ENCODE measurements around the gene OAF.

DNA sequence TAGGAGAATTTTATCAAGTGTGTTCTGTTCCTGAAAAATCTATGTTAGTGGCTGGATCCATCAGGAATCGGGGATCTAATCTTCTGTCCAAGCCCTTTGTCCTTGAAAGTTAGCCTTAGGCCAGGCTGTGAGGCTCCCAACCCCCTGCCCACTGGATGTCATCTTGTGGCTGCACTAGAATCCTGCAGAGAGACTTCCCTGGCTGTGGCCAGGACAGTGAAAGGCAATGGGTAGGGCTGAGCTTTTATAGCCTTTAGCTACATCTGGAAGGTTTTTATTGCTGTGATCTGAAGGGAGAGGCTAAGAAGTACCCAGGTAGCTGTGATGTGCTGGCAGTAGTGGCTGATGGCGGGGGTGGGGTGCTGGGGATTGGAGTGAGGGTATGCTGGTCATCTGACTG, 2.1 kb downstream of the OAF start:
- TF ChIP-seq ZFP36 (IDR thresholded peaks at IDR 0.05; ENCODE audit: low read depth, low read length, partially characterized antibody) (no peak), POLR2AphosphoS5 (IDR thresholded peaks at IDR 0.05; ENCODE audit: control insufficient read depth, insufficient read depth, low read depth, low read length) (no peak)
- TF ChIP-seq, protein P1, sequence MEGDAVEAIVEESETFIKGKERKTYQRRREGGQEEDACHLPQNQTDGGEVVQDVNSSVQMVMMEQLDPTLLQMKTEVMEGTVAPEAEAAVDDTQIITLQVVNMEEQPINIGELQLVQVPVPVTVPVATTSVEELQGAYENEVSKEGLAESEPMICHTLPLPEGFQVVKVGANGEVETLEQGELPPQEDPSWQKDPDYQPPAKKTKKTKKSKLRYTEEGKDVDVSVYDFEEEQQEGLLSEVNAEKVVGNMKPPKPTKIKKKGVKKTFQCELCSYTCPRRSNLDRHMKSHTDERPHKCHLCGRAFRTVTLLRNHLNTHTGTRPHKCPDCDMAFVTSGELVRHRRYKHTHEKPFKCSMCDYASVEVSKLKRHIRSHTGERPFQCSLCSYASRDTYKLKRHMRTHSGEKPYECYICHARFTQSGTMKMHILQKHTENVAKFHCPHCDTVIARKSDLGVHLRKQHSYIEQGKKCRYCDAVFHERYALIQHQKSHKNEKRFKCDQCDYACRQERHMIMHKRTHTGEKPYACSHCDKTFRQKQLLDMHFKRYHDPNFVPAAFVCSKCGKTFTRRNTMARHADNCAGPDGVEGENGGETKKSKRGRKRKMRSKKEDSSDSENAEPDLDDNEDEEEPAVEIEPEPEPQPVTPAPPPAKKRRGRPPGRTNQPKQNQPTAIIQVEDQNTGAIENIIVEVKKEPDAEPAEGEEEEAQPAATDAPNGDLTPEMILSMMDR (IDR thresholded peaks at IDR 0.05 in 2 of 3, conservative IDR thresholded peaks at IDR 0.05 in 1 of 3; ENCODE audit: insufficient read depth in 2 of 3, low read depth in 1 of 3, low read length in 3 of 3): no peak

Data from K562 (cell line).